ENCODE results near the gene KAT6B. TPM values are rescaled to one million over a fixed set of nuclear protein-coding genes. Genes with fewer than 3 reads are reported as not detected.

KAT6B gene
- total RNA-seq, 1 experiment from 2014 or later, result 5.2 TPM

DNA sequence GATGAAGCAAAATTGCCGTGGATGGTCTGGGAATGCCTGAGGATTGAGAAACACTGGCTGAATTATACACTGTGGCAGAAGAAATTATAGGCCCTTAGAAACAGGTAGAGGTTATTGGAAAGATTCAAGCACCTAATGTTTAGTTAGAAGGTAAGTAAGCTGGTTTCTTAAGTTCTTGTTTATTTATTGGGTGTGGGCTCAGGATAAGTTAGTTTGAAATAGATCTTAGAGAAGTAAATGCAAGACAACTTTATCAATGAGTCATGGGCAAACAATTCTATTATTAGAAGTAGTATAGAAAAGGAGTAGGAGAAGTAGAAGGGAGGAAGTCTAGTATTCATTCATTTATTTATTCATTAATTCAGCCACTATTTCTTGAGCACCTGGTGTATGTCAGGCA, 96.5 kb downstream of the KAT6B start:
- DNase-seq, result no peak
- H3K36me3 ChIP-seq (replicated peaks; ENCODE audit: control insufficient read depth, insufficient read depth, low read length), result no peaks in the 10 kb centered on the region
- no peak overlapping the region for H3K4me3 ChIP-seq (ENCODE audit: insufficient read depth, low read depth, low read length)
- H3K27me3 ChIP-seq (ENCODE audit: control insufficient read depth, insufficient read depth, low read length), result no peaks in the 10 kb centered on the region

GRCh38 chr10:74923556-74923955, 97.2 kb downstream of the KAT6B start:
- DNase-seq, result no peak
- H3K4me3 ChIP-seq (ENCODE audit: insufficient read depth, low read depth, low read length), result no peak overlapping the region
- no peaks in the 10 kb centered on the region for H3K27me3 ChIP-seq (ENCODE audit: control insufficient read depth, insufficient read depth, low read length)
- no peaks in the 10 kb centered on the region for H3K36me3 ChIP-seq (replicated peaks; ENCODE audit: control insufficient read depth, insufficient read depth, low read length)

DNA sequence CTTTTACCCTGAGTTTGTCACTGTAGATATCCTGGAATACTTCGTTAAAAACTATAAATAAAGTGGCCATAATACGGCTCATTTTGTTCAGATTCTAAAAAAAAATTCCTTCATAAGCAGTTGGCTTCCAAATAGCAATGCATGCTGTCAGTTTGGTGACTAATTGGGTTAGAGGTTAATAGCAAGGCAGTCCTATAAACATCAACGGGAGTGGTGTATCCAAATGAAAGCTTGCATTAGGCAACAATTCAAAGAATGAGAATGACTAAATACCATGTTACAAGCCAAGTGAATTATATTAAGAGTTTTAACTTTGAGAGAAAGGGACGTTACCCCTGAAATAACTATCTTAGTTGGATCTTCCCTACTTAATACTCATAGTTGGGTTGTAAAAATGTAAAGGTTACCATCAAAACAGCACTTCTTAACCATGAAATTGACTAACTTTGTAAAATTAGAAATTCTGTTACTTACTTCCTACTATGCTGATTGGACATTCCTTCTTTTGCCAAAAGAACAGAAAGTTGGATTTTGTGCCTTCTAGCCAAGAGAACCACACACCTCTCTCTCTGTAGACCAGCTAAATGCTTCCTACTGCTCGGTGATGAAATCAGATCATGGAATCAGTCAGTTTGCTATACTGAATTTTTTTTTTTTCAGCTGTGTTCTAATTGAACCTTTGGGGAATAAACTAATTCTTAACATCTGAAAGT, 98.0 kb downstream of the KAT6B start:
- Histone ChIP-seq H3K36me3 (replicated peaks; ENCODE audit: control insufficient read depth, insufficient read depth, low read length) (no peaks in the 10 kb centered on the region), H3K4me3 (ENCODE audit: insufficient read depth, low read depth, low read length) (no peak overlapping the region), H3K27me3 (ENCODE audit: control insufficient read depth, insufficient read depth, low read length) (no peaks in the 10 kb centered on the region)
- no peak for DNase-seq

GRCh38 chr10:74925291-74925690, 98.9 kb downstream of the KAT6B start:
- Histone ChIP-seq H3K4me3 (ENCODE audit: insufficient read depth, low read depth, low read length) (no peak overlapping the region), H3K36me3 (replicated peaks; ENCODE audit: control insufficient read depth, insufficient read depth, low read length) (no peaks in the 10 kb centered on the region), H3K27me3 (ENCODE audit: control insufficient read depth, insufficient read depth, low read length) (no peaks in the 10 kb centered on the region)
- no peak for DNase-seq

DNA sequence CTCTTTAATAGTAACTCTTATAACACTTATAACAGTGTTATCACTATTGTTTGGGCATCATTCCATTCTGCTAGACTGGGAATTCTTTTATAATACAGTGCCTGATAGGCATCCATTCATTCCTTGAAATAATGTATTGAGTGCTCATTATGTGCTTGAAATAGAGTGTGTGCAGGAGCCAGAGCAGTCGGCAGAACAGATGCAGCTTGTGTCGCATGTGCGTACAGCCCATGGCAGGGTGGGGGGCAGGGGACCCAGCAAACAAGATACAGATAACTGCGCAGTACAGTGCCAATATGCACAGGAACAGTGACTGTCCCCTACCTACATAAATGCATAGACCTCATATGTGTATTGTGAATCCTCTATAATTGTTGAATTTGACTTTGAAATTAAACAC, 99.3 kb downstream of the KAT6B start:
- Histone ChIP-seq H3K36me3 (replicated peaks; ENCODE audit: control insufficient read depth, insufficient read depth, low read length) (no peaks in the 10 kb centered on the region), H3K27me3 (ENCODE audit: control insufficient read depth, insufficient read depth, low read length) (no peaks in the 10 kb centered on the region), H3K4me3 (ENCODE audit: insufficient read depth, low read depth, low read length) (no peak overlapping the region)
- no peak for DNase-seq

DNA sequence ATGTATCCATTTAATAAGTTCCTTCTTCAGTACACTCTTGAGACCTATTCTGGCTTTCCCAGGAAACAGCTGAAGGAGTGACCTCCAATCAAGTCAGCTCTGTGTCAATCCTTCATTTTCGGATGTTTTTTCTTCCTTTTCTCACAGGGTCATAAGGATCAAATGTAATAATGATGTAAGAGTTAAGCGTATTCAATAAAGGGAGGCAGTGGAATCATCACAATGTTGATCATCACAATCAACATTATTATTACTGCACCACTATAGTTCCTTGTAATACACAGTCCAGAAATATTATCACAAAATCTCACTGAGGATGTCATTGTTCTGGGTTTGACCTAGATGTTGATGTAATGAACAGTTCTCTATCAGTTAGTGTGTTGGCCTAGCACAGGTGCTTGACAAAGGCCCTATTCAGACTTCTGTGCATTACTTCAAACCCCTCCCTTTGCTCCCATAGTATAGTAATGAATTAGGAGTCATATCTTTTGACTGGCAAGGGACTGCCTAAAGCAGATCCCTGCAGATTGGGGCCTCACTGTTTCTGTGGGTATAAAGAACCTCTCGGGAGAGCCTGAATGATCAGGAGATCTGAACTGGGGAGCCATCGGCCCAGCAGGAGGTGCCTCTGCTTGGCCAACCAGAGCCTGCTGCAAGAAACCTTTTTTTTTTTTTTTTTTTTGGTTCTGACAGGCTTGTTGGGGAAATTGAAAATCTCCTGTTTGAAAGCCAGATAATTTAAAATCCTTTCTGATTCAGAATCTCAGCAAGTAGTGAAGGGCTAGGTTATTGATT, 100.6 kb downstream of the KAT6B start:
- DNase-seq, result no peak
- Histone ChIP-seq H3K4me3 (ENCODE audit: insufficient read depth, low read depth, low read length) (no peak overlapping the region), H3K36me3 (replicated peaks; ENCODE audit: control insufficient read depth, insufficient read depth, low read length) (no peaks in the 10 kb centered on the region), H3K27me3 (ENCODE audit: control insufficient read depth, insufficient read depth, low read length) (no peaks in the 10 kb centered on the region)

DNA sequence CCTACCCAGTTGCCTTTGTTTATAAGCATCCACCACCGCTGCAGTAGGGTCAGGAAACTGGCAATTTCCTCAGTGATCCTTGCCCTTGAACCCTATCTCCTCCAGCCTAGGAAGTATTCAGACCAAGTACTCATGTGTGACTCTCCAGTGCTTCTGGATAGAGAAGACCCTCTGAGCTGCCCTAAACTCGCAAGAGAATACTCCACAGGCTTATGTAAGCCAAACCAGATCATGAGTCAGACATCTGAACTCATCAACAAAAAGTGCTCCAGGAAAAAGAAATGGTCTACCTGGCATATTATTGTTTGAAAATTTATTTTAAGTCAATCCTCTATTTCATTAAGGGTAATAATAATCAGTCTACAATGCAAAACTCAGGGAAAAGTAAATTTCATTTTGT, 101.3 kb downstream of the KAT6B start:
- no peak overlapping the region for H3K4me3 ChIP-seq (ENCODE audit: insufficient read depth, low read depth, low read length)
- H3K27me3 ChIP-seq (ENCODE audit: control insufficient read depth, insufficient read depth, low read length), result no peaks in the 10 kb centered on the region
- no peaks in the 10 kb centered on the region for H3K36me3 ChIP-seq (replicated peaks; ENCODE audit: control insufficient read depth, insufficient read depth, low read length)
- no peak for DNase-seq

GRCh38 chr10:74928742-74929191, 102.4 kb downstream of the KAT6B start:
- H3K27me3 ChIP-seq (ENCODE audit: control insufficient read depth, insufficient read depth, low read length), result no peaks in the 10 kb centered on the region
- H3K4me3 ChIP-seq (ENCODE audit: insufficient read depth, low read depth, low read length), result no peak overlapping the region
- DNase-seq, result no peak
- H3K36me3 ChIP-seq (replicated peaks; ENCODE audit: control insufficient read depth, insufficient read depth, low read length), result no peaks in the 10 kb centered on the region

- Histone ChIP-seq H3K27me3 (ENCODE audit: control insufficient read depth, insufficient read depth, low read length) (no peaks in the 10 kb centered on the region), H3K4me3 (ENCODE audit: insufficient read depth, low read depth, low read length) (no peak overlapping the region), H3K36me3 (replicated peaks; ENCODE audit: control insufficient read depth, insufficient read depth, low read length) (no peaks in the 10 kb centered on the region)
- DNase-seq, result no peak
Measured at GRCh38 chr10:74929197-74929596, 102.8 kb downstream of the KAT6B start.

GRCh38 chr10:74930965-74931364, 104.6 kb downstream of the KAT6B start:
- Histone ChIP-seq H3K27me3 (ENCODE audit: control insufficient read depth, insufficient read depth, low read length) (no peaks in the 10 kb centered on the region), H3K36me3 (replicated peaks; ENCODE audit: control insufficient read depth, insufficient read depth, low read length) (no peaks in the 10 kb centered on the region), H3K4me3 (ENCODE audit: insufficient read depth, low read depth, low read length) (no peak overlapping the region)
- DNase-seq, result no peak

DNA sequence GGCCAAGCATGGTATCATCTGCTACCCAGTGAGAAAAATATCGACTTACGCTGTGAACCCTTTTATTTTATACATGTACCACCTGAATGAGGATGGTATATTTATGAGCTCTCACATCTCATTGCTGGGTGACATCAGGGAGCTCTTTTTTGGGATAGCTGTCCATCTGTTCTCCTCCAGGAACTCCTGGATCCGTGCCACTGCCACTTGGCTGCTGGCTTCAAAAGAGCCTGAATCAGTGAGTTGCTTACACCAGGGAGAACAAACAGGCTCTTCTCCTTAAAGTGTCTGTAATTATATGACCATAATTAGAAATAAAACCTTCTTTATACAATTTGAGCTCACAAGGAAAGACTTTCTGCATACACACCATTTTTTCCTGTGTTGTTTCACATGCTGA, 106.2 kb downstream of the KAT6B start:
- Histone ChIP-seq H3K4me3 (ENCODE audit: insufficient read depth, low read depth, low read length) (no peak overlapping the region), H3K36me3 (replicated peaks; ENCODE audit: control insufficient read depth, insufficient read depth, low read length) (no peaks in the 10 kb centered on the region), H3K27me3 (ENCODE audit: control insufficient read depth, insufficient read depth, low read length) (no peaks in the 10 kb centered on the region)
- no peak for DNase-seq

DNA sequence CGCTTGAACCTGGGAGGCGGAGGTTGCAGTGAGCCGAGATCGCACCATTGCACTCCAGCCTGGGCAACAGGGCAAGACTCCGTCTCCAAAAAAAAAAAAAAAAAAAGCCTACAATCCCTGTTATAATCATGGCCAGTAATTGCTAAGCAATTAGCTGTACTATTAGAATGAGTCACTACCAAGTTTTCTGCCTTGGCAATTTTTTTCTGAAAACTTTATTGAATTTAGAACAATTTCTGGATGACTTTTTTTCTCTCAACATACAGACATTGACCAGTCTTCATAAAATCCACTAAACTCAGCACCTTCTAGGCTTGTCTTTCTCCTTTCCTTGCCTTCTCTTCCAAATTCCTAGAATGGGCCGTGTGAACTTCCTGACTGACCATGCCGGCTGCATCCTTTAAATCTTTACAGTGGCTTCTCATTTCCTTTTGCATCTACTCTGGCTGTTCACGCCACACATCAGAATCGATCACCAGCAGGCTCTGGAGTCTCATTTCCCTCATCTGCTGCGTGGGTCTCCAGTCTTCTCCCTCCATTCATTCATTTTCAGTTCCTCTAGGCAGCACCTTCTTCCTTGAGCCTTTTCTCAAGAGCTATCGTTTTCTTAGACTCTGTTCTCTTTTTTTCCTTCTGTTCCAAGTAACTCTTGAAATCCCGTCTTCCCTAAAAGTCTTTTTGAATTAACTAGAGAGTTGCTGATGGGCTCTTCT, 107.9 kb downstream of the KAT6B start:
- H3K27me3 ChIP-seq (ENCODE audit: control insufficient read depth, insufficient read depth, low read length), result no peaks in the 10 kb centered on the region
- no peak overlapping the region for H3K4me3 ChIP-seq (ENCODE audit: insufficient read depth, low read depth, low read length)
- DNase-seq, result no peak
- no peaks in the 10 kb centered on the region for H3K36me3 ChIP-seq (replicated peaks; ENCODE audit: control insufficient read depth, insufficient read depth, low read length)

- H3K27me3 ChIP-seq (ENCODE audit: control insufficient read depth, insufficient read depth, low read length), result no peaks in the 10 kb centered on the region
- no peak overlapping the region for H3K4me3 ChIP-seq (ENCODE audit: insufficient read depth, low read depth, low read length)
- H3K36me3 ChIP-seq (replicated peaks; ENCODE audit: control insufficient read depth, insufficient read depth, low read length), result no peaks in the 10 kb centered on the region
- DNase-seq, result no peak
Measured at GRCh38 chr10:74936577-74937265, 110.3 kb downstream of the KAT6B start.

- H3K27me3 ChIP-seq (ENCODE audit: control insufficient read depth, insufficient read depth, low read length), result no peaks in the 10 kb centered on the region
- no peak overlapping the region for H3K4me3 ChIP-seq (ENCODE audit: insufficient read depth, low read depth, low read length)
- DNase-seq, result no peak
- no peaks in the 10 kb centered on the region for H3K36me3 ChIP-seq (replicated peaks; ENCODE audit: control insufficient read depth, insufficient read depth, low read length)
Measured at GRCh38 chr10:74937266-74937856, 111.0 kb downstream of the KAT6B start.

All from H7 (cell line).